ENCODE measurements around the gene ZNF335. TPM values are rescaled to one million over a fixed set of nuclear protein-coding genes. Genes with fewer than 3 reads are reported as not detected.

The ZNF335 gene
- total and polyA plus RNA-seq, 2 of the 8 experiments (the other 6 are each of a cell fraction or from before 2014, with no cell fraction given), result 12.4 to 14.6 TPM

GRCh38 chr20:45965169-45966002, 6.6 kb downstream of the ZNF335 start (continued):
- no peak for TF ChIP-seq RFX5 (IDR thresholded peaks at IDR 0.05; ENCODE audit: borderline replicate concordance, low read depth, low read length)
- TF ChIP-seq ASH2L (IDR thresholded peaks at IDR 0.05; ENCODE audit: low read length), result no peak
- TF ChIP-seq SIRT6 (IDR thresholded peaks at IDR 0.05; ENCODE audit: low read length), result no peak
- TF ChIP-seq SP2 (IDR thresholded peaks at IDR 0.05; ENCODE audit: low read length), result no peak
- TF ChIP-seq POU5F1 (IDR thresholded peaks at IDR 0.05; ENCODE audit: low read depth, low read length), result no peak
- no peak for TF ChIP-seq CTBP2 (IDR thresholded peaks at IDR 0.05; ENCODE audit: borderline replicate concordance, insufficient read depth, insufficient read length, low read length)
- TF ChIP-seq TAF1 (IDR thresholded peaks at IDR 0.05; ENCODE audit: low read depth, low read length), result no peak

Measured in H1 (cell line).